ENCODE data around the gene C12orf43.

C12orf43 gene

DNA sequence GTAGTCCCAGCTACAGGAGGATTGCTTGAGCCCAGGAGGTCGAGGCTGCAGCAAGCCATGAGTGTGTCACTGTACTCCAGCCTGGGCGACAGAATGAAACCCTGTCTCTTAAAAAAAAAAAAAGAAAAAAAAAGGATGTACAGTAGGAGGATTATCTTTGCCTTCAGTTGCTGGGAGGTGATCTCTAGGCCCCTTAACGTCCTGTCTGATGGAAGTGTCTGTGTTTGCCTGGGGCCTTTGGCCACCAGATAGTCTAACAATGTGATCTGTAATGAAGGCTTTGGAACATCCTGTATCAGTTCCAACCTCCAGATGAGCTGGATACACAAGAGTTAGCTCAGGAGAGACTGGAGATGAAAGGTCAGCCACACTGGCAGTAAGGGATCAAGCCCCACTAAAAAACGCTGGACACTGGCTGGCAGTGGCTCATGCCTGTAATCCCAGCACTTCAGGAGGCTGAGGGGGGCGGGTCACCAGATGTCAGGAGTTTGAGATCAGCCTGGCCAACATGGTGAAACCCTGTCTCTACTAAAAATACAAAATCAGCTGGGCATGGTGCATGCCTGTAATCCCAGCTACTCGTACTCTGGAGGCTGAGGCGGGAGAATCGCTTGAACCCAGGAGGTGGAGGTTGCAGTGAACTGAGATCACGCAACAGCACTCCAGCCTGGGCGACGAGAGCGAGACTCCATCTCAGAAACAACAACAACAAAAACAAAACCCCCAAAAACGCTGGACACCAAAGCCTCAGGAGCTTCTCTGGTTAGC is 57.0 kb downstream of the C12orf43 start:
- no peaks in the 10 kb centered on the region for H3K4me1 ChIP-seq (ENCODE audit: insufficient read depth, insufficient read length)
- no peak overlapping the region for H3K9ac ChIP-seq (ENCODE audit: insufficient read length, low read depth)
- no peak for DNase-seq (ENCODE audit: low read depth, low spot score)
- H3K27me3 ChIP-seq (ENCODE audit: insufficient read depth, insufficient read length) = no peaks in the 10 kb centered on the region
- H3K36me3 ChIP-seq (ENCODE audit: insufficient read depth, insufficient read length, low read length) = no peaks in the 10 kb centered on the region
- H3K9me3 ChIP-seq (ENCODE audit: insufficient read depth, low read length) = no peaks in the 10 kb centered on the region
- no peak overlapping the region for H3K4me3 ChIP-seq (ENCODE audit: insufficient read length, low read depth)
- no peak for TF ChIP-seq YY1 (IDR thresholded peaks at IDR 0.05; ENCODE audit: insufficient read depth, insufficient read length)
- TF ChIP-seq SUZ12 (IDR thresholded peaks at IDR 0.05; ENCODE audit: extremely low read depth, insufficient read depth, insufficient read length) = no peak
- no peak for TF ChIP-seq ZNF274 (IDR thresholded peaks at IDR 0.05; ENCODE audit: low read depth, low read length)

DNA sequence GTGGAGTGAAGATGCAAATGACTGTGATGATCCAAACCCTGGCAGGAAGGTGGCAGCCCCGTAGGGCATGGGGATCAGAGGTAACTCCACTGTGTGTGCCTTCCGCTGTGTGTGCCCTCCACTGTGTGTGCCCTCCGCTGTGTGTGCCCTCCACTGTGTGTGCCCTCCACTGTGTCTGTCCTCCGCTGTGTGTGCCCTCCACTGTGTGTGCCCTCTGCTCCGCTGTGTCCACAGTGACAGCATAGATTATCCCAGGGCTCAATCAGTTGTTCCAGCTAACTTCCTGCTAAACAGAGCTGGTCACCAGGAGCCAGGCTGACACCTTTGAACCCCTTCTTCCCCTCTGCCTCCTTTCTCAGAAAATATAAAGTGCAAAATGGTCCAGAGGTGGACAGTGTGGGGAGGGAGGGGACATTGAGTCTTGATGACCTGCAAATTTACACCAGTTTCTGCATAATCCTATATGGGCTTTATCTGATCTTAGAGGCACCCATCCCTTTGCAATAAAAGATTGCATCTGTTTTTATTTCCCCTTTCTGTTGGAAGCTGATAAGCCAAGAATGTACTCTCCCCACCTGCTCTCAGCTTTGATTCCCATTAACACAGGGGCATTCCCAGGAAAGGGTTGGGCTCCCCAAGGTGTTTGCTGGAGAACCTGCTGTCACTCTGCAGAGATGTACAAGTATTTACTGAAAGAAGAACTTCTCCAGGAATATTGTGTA is 59.5 kb downstream of the C12orf43 start:
- H3K4me3 ChIP-seq (ENCODE audit: insufficient read length, low read depth) = no peak overlapping the region
- no peaks in the 10 kb centered on the region for H3K27me3 ChIP-seq (ENCODE audit: insufficient read depth, insufficient read length)
- H3K4me1 ChIP-seq (ENCODE audit: insufficient read depth, insufficient read length) = no peaks in the 10 kb centered on the region
- H3K9me3 ChIP-seq (ENCODE audit: insufficient read depth, low read length) = no peaks in the 10 kb centered on the region
- TF ChIP-seq YY1 (IDR thresholded peaks at IDR 0.05; ENCODE audit: insufficient read depth, insufficient read length) = no peak
- no peak for TF ChIP-seq SUZ12 (IDR thresholded peaks at IDR 0.05; ENCODE audit: extremely low read depth, insufficient read depth, insufficient read length)
- TF ChIP-seq ZNF274 (IDR thresholded peaks at IDR 0.05; ENCODE audit: low read depth, low read length) = no peak
- no peak for DNase-seq (ENCODE audit: low read depth, low spot score)
- no peak overlapping the region for H3K9ac ChIP-seq (ENCODE audit: insufficient read length, low read depth)
- no peaks in the 10 kb centered on the region for H3K36me3 ChIP-seq (ENCODE audit: insufficient read depth, insufficient read length, low read length)

DNA sequence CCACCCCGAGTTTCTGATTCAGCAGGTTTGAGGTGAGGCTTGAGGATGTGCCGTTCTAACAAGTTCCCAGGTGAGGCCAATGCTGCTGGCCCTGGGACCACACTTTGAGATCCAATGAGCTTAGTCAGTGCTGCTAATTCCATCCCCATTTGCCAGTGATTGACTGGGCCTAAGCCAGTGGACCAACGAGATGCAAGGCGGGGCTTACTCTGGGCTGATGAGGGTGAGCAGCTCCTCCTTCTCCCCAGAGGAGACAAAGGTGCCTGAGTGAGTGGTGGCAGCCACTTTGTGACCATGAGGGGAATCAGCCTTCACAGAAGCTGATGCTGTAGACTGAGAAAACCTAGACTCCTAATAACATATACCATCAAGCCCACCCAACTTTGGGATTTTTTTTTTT is 61.1 kb downstream of the C12orf43 start:
- TF ChIP-seq YY1 (IDR thresholded peaks at IDR 0.05; ENCODE audit: insufficient read depth, insufficient read length) = no peak
- TF ChIP-seq SUZ12 (IDR thresholded peaks at IDR 0.05; ENCODE audit: extremely low read depth, insufficient read depth, insufficient read length) = no peak
- no peak for TF ChIP-seq ZNF274 (IDR thresholded peaks at IDR 0.05; ENCODE audit: low read depth, low read length)
- H3K4me3 ChIP-seq (ENCODE audit: insufficient read length, low read depth) = no peak overlapping the region
- no peaks in the 10 kb centered on the region for H3K4me1 ChIP-seq (ENCODE audit: insufficient read depth, insufficient read length)
- H3K27me3 ChIP-seq (ENCODE audit: insufficient read depth, insufficient read length) = no peaks in the 10 kb centered on the region
- H3K9ac ChIP-seq (ENCODE audit: insufficient read length, low read depth) = no peak overlapping the region
- no peaks in the 10 kb centered on the region for H3K36me3 ChIP-seq (ENCODE audit: insufficient read depth, insufficient read length, low read length)
- H3K9me3 ChIP-seq (ENCODE audit: insufficient read depth, low read length) = peaks cover 8% of the 10 kb centered on the region; the same call in 1 of the 2 replicates
- no peak for DNase-seq (ENCODE audit: low read depth, low spot score)

DNA sequence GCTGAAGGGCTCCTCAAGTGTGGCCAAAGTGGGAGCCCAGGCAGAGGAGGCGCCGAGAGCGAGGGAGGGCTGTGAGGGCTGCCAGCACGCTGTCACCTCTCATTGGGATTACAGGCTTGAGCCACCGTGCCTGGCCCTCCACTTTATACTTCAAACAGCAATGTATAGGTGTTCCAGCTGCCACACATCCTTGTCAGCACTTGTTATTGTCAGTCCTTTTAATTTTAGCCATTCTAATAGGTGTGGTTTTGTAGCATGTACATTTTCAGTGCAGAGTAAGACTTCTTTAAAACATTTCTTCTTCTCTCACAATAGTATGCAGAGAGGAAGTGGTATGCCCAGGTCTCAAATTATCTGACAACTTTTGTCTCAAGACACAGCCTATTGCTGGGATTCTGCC is 65.5 kb downstream of the C12orf43 start:
- H3K9ac ChIP-seq (ENCODE audit: insufficient read length, low read depth) = no peak overlapping the region
- H3K27me3 ChIP-seq (ENCODE audit: insufficient read depth, insufficient read length) = no peaks in the 10 kb centered on the region
- no peak for DNase-seq (ENCODE audit: low read depth, low spot score)
- H3K4me3 ChIP-seq (ENCODE audit: insufficient read length, low read depth) = no peak overlapping the region
- H3K36me3 ChIP-seq (ENCODE audit: insufficient read depth, insufficient read length, low read length) = no peaks in the 10 kb centered on the region
- no peaks in the 10 kb centered on the region for H3K4me1 ChIP-seq (ENCODE audit: insufficient read depth, insufficient read length)
- H3K9me3 ChIP-seq (ENCODE audit: insufficient read depth, low read length) = peaks cover 8% of the 10 kb centered on the region; the same call in 1 of the 2 replicates
- TF ChIP-seq SUZ12 (IDR thresholded peaks at IDR 0.05; ENCODE audit: extremely low read depth, insufficient read depth, insufficient read length) (no peak), YY1 (IDR thresholded peaks at IDR 0.05; ENCODE audit: insufficient read depth, insufficient read length) (no peak), ZNF274 (IDR thresholded peaks at IDR 0.05; ENCODE audit: low read depth, low read length) (no peak)

All from NT2/D1 (cell line).